Measurements from ENCODE around the gene NFYC.
"Not testable (repeated sequence)": the region's sequence is repeated elsewhere in the genome, so short reads cannot be mapped to it uniquely, and the experiment has no call there.

NFYC gene

DNA sequence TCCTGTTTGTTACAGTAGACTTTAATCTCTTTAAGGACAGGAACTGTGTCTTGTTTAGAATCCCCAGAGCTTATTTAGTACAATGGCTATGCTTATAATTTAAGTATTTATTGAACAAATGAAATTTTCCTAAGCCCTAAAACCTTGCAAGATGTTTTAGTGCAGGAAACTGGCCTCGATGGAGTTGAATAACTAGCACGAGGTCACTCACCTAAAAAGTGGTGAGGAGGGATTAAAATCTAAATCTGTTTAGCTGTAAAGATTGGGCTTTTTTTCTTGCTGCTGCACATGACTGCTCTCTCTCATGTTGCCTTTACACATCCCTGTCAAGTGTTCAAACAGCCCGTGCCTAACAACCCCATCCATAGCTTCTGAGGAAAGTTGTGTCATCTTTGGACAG lies 10.2 kb downstream of the NFYC start:
- ChIA-PET POLR2A (interaction anchor here (2.6 kb wide), 1 partner anchor 11 kb away, joined by 17 read pairs; the partner anchor contains the start of gene NFYC), CTCF (interaction anchor here (1.1 to 3.8 kb wide), 7 partner anchors 9 to 143 kb away, joined by 3 to 27 read pairs (median 4); partner anchors contain the start of genes NFYC and RIMS3)
- no peak for DNase-seq (ENCODE audit: extremely low spot score)
- TF ChIP-seq, protein P1, sequence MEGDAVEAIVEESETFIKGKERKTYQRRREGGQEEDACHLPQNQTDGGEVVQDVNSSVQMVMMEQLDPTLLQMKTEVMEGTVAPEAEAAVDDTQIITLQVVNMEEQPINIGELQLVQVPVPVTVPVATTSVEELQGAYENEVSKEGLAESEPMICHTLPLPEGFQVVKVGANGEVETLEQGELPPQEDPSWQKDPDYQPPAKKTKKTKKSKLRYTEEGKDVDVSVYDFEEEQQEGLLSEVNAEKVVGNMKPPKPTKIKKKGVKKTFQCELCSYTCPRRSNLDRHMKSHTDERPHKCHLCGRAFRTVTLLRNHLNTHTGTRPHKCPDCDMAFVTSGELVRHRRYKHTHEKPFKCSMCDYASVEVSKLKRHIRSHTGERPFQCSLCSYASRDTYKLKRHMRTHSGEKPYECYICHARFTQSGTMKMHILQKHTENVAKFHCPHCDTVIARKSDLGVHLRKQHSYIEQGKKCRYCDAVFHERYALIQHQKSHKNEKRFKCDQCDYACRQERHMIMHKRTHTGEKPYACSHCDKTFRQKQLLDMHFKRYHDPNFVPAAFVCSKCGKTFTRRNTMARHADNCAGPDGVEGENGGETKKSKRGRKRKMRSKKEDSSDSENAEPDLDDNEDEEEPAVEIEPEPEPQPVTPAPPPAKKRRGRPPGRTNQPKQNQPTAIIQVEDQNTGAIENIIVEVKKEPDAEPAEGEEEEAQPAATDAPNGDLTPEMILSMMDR (IDR thresholded peaks at IDR 0.05; ENCODE audit: control extremely low read depth, extremely low read depth, low read depth, missing control alignments): no peak

DNA sequence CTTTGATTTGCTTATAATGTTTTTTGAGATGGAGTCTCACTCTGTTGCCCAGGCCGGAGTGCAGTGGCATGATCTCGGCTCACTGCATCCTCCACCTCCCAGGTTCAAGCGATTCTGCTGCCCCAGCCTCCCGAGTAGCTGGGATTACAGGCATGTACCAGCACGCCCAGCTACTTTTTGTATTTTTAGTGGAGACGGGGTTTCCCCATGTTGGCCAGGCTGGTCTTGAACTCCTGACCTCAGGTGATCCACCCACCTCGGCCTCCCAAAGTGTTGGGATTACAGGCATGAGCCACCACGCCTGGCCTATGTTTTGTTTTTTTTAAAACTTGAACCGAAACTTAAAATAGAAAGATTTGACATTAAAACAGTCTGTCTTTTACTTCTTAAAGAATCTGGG lies 11.3 kb downstream of the NFYC start:
- ChIA-PET CTCF (interaction anchor here (0.9 to 3.8 kb wide), 3 partner anchors 10 to 72 kb away, joined by 3 to 27 read pairs (median 6); partner anchors contain the start of gene NFYC), POLR2A (interaction anchor here (2.6 kb wide), 1 partner anchor 12 kb away, joined by 17 read pairs; the partner anchor contains the start of gene NFYC)
- DNase-seq (ENCODE audit: extremely low spot score): not testable (repeated sequence)

DNA sequence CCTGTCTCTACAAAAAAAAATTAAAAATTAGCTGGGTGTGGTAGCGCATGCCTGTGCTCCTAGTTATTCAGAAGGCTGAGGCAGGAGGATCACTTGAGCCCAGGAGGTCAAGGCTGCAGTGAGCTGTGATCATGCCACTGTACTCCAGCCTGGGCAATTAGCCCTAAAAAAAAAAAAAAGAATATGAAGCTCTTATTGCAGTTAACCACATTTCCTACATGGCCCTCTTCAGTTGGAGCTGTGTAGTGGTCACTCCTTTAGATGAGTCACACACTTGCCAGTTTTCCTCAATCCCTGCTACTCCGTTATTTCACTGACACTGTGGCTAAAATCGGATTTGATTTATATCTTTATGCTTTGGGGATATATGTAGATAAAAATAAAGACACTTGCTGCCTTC lies 11.8 kb downstream of the NFYC start:
- no peak for DNase-seq (ENCODE audit: extremely low spot score)
- ChIA-PET POLR2A (interaction anchor here (0.7 to 2.6 kb wide), 4 partner anchors 12 to 1512 kb away, joined by 3 to 17 read pairs (median 4); partner anchors contain the start of gene NFYC), CTCF (interaction anchor here (0.9 to 3.8 kb wide), 3 partner anchors 11 to 26 kb away, joined by 3 to 27 read pairs (median 3); partner anchors contain the start of gene NFYC)
- TF ChIP-seq, protein P1 (IDR thresholded peaks at IDR 0.05; ENCODE audit: control extremely low read depth, extremely low read depth, low read depth, missing control alignments): no peak

DNA sequence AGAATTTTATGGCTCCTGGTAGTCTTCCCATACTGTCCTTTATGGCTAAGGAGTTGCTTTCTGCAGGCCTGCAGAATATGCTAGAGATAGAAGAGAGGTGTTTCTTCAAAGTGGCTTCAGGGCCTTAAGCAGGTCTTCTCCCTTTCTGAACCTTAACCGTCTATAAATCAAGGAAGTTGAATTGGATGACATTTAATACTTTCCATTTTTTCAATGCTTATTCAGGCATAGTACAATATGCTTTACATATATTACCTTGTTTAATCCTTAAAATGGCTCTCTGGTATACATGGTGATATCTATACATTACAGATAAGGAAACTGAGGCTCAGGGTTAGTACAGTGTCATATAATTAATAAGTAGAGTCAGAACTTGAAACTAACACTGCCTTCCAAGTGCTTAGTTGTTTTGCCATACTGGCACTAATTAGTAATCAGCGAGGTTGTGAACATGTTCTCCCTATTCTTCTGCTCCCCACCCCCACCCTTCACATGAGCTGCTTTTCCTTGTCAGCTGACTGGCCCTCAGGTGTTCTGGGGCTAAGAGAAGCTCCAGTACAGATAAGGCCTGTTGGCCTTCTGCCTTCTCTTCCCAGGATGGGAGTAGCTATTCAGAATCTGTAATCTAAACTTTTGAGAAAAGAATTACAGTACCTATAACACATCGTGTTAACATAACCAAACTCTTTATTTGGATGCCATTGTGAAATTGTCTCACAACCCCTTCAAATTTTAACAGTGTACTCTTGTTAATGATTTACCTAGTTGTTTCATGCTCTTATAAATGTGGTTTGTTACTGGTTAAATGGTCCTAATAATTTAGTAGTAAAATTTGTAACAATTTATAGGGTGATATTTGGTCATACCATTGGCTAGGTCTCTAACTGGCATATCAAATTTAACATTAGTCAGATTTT lies 13.6 kb downstream of the NFYC start:
- CTCF ChIA-PET: interaction anchor here (1.0 to 1.4 kb wide), 3 partner anchors 12 to 70 kb away, joined by 3 to 6 read pairs (median 3); no protein-coding TSS in a partner anchor
- no peak for DNase-seq (ENCODE audit: extremely low spot score)
- TF ChIP-seq, protein P1 (IDR thresholded peaks at IDR 0.05; ENCODE audit: control extremely low read depth, extremely low read depth, low read depth, missing control alignments): no peak

DNA sequence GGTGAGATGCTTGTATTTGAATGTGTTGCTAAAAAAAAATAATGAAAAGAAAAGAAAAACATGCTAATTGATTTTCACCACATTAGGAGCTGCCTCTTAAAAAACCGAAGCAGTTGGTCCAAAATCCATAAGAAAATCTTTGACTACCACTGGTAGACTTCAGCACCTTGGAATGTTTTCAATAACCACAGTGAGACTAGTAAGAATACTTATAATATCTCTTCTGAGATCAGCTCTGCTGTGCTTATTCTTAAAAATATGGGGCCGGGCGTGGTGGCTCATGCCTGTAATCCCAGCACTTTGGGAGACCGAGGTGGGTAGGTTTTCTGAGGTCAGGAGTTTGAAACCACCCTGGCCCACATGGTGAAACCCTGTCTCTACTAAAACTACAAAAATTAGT lies 15.1 kb downstream of the NFYC start:
- DNase-seq (ENCODE audit: extremely low spot score): no peak
- ChIA-PET POLR2A (no interaction called here), CTCF (interaction anchor here (1.2 to 1.4 kb wide), 4 partner anchors 10 to 37 kb away, joined by 3 to 5 read pairs (median 3); no protein-coding TSS in a partner anchor)
- TF ChIP-seq, protein P1 (IDR thresholded peaks at IDR 0.05; ENCODE audit: control extremely low read depth, extremely low read depth, low read depth, missing control alignments): no peak

More for the DNA sequence above, 13.6 kb downstream of the NFYC start:
- POLR2A ChIA-PET: no interaction called here

DNA sequence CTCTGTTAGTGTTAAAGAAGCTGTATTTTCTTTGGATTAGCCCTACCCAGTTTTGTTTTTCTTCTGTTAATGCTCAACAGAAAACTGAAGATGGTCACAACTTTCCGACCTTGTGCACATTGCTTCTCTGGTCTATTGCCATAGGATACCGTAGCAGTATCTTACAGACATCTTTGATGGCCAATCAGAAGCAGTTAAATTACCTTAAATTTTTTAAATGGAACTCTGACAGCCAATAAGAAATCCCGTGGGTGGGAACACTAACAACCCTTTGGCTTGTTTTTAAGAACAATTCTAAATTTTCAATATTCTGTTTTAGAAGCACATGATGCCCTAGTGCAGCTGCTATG lies 17.2 kb downstream of the NFYC start:
- ChIA-PET CTCF (interaction anchor here (1.1 to 1.7 kb wide), 4 partner anchors 15 to 40 kb away, joined by 3 to 4 read pairs (median 3); partner anchors contain the start of gene NFYC), POLR2A (interaction anchor here (1.0 kb wide), 1 partner anchor 18 kb away, joined by 3 read pairs; the partner anchor contains the start of gene NFYC)
- TF ChIP-seq, protein P1 (IDR thresholded peaks at IDR 0.05; ENCODE audit: control extremely low read depth, extremely low read depth, low read depth, missing control alignments): no peak
- DNase-seq (ENCODE audit: extremely low spot score): peak; percentile 65

Data from GM10248 (cell line).